Stomach (tissue), 4 donors: ENCODE results near the gene DSTYK.

Experiments
- EP300 ChIP-seq: sonication (generic); formaldehyde crosslinking; IDR thresholded peaks from one replicate; pipeline ENCODE4 v1.6.1; 2017; ENCODE audit warnings: antibody characterized with exemption
- POLR2A ChIP-seq, 4 donors: fragments of 450-650 bp; IDR thresholded peaks; one replicate each; pipeline ENCODE4 v1.6.1; 2016; ENCODE audit warnings: antibody characterized with exemption in 4 of 4, control low read depth in 2 of 4, mild to moderate bottlenecking in 1 of 4, moderate library complexity in 1 of 4
- TF ChIP-seq, protein P1 (sequence below), 7 experiments: fragments of 450-650 bp in 4 of 7; fragments of 200-600 bp in 3 of 7; sonication (generic) in 3 of 7; IDR thresholded peaks; one replicate each; pipeline ENCODE4 v1.5.1; 2016 to 2019; ENCODE audit warnings: antibody characterized with exemption in 7 of 7, control low read depth in 2 of 7, mild to moderate bottlenecking in 1 of 7

DNA sequence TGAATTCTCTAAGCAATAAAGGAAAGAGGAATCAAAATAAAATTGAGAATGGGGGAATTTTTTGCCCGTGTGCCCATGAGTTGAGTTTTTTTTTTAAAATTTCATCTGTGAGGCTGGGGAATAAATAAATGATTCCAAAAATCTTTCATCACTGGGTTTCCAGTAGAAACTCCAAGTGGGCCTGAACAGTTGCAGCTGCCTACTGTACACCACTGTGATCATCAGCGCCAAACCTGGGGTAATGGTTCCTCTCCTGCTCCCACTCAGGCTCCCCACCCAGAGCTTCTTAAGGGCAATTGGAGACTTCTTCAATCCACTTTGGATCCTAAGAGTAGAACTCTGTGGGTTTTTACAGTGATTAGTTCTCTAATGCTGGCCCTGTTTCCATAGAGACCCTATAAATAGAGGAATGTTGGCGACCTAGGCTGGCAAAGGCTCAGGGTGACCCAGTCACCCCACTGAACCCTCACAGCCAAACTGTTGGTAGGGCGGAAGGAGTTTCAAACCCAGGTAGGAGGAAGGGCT lies 25.5 kb upstream of the DSTYK start:
- TF ChIP-seq, protein P1, sequence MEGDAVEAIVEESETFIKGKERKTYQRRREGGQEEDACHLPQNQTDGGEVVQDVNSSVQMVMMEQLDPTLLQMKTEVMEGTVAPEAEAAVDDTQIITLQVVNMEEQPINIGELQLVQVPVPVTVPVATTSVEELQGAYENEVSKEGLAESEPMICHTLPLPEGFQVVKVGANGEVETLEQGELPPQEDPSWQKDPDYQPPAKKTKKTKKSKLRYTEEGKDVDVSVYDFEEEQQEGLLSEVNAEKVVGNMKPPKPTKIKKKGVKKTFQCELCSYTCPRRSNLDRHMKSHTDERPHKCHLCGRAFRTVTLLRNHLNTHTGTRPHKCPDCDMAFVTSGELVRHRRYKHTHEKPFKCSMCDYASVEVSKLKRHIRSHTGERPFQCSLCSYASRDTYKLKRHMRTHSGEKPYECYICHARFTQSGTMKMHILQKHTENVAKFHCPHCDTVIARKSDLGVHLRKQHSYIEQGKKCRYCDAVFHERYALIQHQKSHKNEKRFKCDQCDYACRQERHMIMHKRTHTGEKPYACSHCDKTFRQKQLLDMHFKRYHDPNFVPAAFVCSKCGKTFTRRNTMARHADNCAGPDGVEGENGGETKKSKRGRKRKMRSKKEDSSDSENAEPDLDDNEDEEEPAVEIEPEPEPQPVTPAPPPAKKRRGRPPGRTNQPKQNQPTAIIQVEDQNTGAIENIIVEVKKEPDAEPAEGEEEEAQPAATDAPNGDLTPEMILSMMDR (IDR thresholded peaks at IDR 0.05) = no peak
- TF ChIP-seq EP300 = no peak
- TF ChIP-seq POLR2A (IDR thresholded peaks at IDR 0.05) = no peak
